Activated CD8-positive, alpha-beta memory T cell treated with anti-CD3 and anti-CD28 coated beads, Interleukin-2, amount 50 U/mL, for 48 hours (primary cell): ENCODE measurements around the gene PPP2R5A.
"Not testable (repeated sequence)": the region's sequence is repeated elsewhere in the genome, so short reads cannot be mapped to it uniquely, and the experiment has no call there.

Experiments
- DNase-seq: peaks from one replicate; pipeline ENCODE4 v3.0.0-alpha.2; 2020

The PPP2R5A gene

DNA sequence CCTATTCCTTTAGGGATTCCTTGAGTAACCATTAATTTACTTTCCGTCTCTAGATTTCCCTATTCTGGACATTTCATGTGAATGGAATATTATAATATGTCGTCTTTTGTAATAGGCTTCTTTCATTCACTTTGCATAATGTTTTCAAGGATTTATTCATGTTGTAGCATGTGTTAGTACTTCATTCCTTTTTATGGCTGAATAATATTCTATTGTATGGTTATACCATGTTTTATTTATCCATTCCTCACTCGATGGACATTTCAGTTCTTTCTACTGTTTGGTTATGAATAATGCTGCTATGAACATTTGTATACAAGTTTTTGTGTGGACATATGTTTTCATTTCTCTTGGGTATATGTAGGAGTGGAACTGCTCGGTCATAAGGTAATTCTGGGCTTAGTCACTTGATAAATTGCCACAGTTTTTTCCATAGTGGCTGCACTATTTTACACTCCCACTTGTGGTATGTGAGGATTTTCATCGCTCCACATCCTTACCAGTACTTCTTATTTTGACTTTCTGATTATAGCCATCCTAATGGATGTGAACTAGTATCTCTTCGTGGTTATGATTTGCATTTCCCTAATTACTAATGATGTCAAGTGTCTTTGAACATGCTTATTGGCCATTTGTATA, 17.7 kb downstream of the PPP2R5A start:
- DNase-seq, result no peak

DNA sequence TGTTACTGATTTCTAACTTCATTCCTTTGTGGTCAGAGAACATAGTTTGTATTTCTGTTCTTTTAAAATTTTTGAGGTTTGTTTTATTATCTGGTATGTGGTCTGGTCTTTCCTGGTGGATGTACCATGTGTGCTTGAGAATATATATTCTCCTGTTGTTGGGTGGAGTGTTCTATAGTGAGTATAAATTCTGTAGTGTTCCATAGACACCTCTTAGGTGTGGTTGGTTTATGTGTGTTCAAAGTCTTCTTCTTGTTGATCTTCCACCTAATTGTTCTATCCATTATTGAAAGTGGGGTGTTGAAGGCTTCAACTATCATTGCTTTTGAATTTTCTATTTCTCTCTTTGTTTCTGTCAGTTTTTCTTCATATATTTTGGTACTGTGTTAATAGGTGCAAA, 20.1 kb downstream of the PPP2R5A start:
- no peak for DNase-seq

DNA sequence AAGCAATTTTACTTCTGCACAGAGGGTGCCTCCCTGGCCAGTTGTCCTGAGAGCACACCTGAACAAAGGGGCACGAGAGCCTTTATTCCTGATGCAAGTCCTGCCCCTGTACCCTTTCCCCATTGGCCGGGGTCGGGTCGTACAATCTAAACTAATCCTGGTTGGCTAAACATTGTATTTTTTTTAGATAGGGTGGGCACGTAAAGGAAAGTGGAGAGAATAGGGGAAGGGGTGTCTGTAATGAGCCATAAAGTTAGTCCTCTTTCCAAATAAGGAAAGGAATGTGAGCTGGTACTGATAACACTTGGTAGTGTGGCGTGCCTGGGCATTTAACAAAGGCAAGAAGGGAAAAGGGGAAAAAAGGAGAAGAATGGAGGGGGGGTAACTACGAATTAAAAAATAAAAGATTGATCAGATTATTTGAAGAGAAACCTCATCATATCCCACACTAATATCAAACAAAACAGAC, 20.8 kb downstream of the PPP2R5A start:
- DNase-seq, result not testable (repeated sequence)

DNA sequence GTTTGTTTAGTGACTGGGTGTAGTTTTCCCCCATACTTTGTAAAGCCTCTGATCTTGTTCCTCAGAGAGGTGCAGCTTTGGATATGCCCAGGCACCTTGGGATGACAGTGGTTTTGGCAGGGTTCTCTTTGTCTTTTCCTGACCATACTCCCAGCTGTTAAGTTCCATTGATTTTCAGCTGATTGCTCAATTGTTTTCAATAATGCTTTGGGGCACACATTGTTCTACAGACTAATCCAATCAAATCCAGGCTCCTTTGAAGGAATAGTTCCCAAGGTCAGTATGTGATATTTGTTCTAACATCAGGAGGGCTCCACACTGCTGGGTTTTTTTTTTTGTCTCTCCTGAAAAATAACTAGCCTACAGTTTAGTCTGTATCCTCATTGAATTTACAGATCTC, 24.8 kb downstream of the PPP2R5A start:
- DNase-seq, result no peak

DNA sequence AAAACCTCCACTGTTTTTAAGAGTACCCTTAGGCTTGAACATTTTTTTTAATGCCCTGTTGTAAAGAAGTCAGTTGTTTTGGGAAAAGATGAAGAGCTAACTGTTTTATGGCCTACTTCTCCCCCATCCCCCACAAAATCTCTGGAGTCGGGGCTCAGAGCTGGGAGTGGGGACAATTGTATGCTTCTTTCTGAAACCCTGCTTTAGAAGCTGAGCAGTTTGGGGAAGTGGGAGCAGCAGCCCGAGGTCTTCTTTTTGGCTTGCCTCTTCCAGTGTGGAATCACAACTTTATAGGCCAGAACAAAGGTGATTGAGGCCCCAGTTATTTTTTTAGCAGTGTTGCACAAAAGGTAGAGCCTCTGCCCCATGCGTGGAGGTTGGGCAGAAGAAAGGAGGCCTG, 25.2 kb downstream of the PPP2R5A start:
- no peak for DNase-seq

DNA sequence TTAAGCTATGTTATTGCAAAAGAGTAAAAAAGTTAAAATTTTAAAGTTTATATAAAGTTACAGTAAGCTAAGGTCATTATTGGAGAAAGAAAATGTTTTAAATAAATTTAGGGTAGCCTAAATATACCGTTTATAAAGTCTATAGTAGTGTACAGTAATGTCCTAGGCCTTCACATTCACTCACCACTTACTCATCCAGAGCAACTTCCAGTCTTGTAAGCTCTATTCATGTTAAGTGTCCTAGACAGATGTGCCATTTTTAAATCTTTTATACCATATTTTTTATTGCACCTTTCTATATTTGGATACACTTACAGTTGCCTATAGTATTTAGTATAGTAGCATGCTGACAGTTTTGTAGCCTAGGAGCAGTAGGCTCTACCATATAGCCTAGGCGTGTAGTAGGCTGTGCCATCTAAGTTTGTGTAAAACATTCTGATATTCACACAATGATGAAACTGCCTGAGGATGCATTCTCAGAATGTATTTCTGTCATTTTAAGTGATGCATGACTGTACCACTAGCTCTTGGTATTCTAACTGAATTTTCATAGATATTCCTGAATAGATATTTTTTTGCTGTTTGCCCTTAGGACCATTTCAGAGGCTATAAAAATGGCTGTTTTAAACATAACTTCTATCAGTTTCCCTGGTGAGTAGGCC, 26.8 kb downstream of the PPP2R5A start:
- DNase-seq, result no peak

DNA sequence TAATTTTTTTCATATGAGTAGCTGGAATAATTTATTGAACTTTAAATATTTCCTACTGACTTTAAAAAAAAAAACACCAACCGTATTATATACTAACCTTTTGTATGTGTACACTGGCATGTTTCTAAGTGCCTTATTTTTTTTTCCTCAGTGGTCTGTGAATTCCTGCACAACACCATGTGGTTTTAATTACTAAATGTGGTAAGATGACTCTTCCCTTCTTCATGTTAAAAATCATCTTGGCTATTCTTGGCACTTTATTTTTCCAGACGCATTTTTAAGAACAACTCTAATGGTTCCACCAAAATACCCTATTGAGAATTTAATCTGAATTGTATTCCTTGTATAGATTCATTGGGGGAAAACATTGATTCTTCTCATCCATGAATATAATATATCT, 28.4 kb downstream of the PPP2R5A start:
- no peak for DNase-seq

DNA sequence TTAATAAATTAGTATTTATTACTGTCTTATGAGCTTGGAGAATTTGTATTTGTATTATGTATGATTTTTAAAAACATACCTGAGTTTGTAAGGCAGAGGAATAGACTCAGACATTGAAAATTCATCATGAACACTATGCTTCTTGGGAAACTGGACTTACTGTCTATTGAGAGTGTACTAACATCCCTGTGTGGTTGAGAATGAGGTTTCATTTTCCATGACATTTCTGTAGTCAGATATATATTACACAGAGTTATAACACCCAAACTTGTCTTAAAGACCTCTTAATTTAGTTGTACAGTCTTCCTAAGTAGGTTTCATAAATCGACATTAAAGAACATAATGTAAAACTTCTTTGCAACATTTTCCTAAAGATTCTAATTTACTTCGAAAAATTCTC, 30.0 kb downstream of the PPP2R5A start:
- no peak for DNase-seq

DNA sequence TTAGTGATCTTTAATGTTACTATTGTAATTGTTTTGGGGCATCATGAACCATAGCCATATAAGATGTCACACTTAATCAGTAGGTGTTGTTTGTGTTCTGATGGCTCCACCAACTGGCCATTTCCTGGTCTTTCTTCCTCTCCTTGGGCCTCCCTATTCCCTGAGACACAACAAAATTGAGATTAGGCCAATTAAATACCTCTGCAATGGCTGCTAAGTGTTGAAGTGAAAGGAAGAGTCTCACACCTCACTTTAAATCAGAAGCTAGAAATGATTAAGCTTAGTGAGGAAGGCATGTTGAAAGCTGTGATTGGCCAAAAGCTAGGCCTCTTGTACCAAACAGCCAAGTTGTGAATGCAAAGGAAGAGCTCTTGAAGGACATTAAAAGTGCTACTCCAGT, 30.7 kb downstream of the PPP2R5A start:
- no peak for DNase-seq

DNA sequence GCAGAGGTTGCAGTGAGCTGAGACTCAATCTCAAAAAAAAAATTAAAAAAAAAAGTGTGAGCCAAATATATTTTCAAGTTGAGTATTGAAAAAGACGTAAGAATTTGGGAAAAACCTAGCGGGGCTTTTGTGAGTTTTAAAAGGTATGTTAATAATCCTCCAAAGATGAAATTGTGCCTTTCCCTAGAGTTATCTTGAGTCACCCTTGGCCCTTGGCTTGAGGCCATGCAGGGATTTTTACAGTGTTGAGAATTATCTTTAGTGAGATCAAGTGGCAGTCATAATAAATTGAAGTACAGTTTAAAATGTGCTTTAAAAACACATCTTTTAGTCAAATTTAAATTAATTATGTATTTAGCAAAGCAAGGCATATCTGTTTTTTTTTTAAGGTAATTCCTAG, 32.7 kb downstream of the PPP2R5A start:
- no peak for DNase-seq

DNA sequence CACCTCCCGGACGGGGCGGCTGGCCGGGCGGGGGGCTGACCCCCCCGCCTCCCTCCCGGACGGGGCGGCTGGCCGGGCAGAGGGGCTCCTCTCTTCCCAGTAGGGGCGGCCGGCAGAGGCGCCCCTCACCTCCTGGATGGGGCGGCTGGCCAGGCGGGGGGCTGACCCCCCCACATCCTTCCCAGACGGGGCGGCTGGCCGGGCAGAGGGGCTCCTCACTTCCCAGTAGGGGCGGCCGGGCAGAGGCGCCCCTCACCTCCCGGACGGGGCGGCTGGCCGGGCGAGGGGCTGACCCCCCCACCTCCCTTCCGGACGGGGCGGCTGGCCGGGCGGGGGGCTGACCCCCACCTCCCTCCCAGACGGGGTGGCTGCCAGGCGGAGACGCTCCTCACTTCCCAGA, 35.8 kb downstream of the PPP2R5A start:
- DNase-seq, result not testable (repeated sequence)

DNA sequence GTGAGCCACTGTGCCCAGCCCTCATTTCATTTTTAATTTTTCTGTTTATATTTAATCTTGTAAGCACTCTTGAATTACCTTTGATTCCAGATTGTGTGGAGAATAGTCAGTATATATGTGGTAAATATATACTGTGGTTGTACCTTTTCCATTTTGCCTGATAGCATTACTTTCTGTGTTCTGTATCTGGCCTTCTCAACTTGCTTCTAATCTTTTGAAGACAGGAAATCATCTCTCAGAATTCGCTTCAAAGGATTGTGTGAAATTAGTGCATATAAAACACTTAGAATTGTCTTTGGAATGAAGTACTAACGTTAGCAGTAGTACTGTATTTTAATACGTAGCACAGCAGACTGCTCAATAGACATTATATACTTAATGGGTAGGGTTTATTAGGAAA, 37.9 kb downstream of the PPP2R5A start:
- DNase-seq, result no peak

DNA sequence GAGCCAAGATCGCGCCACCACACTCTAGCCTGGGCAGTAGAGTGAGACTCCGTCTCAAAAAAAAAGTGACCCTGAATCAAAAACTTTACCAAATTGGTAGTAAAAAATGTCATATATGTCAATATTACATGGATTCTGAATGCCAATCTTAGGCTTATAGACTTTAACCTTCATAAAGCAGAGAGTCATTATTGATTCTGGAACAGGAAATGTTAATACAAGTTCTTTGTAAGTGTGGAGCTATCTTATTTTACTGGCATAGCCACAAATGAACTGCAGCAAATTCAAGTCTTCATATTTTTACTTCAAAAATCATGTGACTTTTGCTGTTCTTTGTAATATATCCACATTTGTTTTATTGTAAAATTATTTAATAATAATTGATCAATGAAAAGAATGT, 41.3 kb downstream of the PPP2R5A start:
- no peak for DNase-seq

DNA sequence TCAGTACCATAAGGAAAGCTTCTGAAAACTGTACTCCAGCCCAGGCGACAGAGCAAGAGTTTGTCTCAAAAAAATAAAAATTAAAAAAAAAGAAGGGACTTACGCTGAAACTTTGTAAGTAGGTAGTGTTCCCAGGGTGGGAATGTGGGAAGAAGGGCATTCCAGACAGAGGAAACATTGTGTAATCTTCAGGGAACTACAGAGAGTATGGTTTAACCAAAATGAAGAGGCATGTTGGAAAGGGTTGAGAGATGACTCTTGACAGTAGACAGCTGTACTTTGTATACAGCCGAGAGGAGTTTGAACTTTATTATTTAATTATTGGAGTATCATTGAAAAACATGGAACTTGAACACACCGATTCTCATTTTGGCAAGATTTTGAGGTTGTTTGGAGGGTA, 43.0 kb downstream of the PPP2R5A start:
- DNase-seq, result no peak

DNA sequence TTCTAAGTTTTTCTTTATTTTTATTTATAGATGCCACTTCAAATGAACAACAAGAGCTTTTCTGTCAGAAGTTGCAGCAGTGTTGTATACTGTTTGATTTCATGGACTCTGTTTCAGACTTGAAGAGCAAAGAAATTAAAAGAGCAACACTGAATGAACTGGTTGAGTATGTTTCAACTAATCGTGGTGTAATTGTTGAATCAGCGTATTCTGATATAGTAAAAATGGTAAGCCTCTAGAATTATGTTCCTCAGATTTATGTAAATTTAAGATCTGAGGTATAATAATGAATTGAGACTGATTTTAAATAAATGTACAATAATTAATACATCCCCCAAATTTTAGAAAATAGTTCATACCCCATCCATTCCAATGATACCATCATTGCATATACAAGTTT, 43.9 kb downstream of the PPP2R5A start:
- no peak for DNase-seq

DNA sequence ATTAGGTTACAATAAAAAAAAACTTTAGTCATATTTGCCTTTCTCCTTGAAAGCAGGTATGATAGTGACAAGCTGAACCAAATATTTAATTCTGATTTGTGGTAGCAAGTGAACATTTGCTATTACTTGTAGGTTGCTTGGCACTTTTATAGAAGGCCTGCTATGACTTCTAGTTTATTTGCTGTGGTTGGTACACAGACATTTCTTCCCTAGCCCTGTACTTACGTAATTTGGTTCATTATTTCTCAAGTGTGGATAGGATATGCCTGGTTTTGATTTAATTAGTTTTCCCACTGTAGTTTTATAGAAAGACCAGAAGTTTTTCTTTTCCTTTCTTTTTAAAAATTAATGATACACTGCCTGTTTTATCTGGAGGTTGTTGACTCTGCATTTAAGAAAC, 55.9 kb downstream of the PPP2R5A start:
- DNase-seq, result no peak

DNA sequence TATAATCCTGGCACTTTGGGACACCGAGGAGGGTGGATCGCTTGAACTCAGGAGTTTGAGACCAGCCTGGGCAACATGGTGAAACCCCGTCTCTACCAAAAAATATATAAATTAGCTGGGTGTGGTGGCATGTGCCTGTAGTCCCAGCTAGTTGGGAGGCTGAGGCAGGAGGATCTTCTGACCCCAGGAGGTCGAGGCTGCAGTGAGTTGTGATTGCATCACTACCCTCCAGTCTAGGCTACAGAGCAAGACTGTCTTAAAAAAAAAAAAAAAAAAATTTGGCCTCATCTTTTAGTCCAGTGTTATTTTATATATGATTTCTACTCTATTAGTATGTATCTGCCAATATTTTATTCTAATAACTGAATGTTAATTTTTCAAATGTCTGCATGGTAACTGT, 59.7 kb downstream of the PPP2R5A start:
- DNase-seq, result no peak

DNA sequence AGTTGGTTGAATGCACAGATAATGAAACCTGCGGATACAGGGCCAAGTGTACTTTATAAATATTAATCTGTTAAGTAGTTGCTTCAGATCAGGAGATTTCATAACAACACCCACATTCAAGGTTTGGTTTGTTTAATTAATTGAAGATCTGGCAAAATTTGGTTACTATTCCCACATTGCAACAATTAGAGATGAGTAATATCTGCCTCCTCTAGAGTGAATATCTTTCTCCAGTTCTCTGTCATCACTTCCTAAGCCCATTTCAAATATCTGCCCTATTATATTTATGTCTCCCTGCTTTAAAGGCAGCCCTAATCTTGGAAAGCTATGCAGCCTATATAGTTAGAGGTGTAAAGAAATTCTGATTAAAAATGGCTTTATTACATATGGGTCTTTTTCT, 61.4 kb downstream of the PPP2R5A start:
- no peak for DNase-seq

DNA sequence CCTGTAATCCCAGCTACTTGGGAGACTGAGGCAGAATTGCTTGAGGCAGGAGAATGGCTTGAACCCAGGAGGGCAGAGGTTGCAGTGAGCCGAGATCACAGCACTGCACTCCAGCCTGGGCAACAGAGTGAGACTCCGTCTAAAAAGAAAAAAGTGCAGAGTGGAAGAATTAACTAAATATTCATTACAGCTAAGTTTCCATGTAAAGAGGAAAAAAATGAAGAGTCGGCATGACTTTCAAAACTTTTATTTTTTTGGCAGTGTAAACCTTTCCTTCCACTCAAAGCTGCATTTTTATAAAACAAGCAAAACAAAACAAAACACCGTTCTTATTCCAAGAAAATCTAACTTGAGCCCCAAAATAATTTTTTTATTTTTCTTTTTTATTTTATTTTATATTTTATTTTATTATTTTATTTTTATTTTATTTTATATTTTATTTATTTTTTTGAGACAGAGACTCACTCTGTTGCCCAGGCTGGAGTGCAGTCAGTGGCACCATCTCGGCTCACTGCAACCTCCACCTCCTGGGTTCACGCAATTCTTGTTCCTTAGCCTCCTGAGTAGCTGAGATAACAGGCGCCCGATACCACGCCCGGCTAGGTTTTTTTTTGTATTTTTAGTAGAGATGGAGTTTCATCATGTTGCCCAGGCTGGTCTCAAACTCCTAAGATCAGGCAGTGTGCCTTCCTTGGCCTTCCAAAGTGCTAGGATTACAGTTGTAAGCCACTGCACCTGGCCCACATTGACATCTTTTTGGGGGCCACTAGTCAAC, 66.6 kb downstream of the PPP2R5A start:
- no peak for DNase-seq

DNA sequence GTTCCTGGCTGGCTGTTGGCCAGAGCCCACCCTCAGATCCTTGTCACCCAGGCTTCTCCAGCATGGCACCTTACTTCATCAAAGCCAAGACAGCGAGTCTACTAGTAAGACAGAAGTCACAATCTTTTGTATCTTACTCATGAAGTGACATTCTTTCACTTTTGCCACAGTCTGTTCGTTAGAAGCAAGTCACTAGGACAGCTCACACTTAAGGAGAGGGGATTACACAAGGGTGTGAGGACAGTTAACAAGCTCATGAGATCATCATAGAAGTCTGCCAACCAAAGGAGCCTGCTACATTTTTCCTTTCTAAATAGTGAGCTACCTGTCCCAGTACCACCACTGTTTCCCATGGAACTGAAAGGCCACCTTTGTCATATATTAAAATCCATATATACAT, 68.0 kb downstream of the PPP2R5A start:
- no peak for DNase-seq

DNA sequence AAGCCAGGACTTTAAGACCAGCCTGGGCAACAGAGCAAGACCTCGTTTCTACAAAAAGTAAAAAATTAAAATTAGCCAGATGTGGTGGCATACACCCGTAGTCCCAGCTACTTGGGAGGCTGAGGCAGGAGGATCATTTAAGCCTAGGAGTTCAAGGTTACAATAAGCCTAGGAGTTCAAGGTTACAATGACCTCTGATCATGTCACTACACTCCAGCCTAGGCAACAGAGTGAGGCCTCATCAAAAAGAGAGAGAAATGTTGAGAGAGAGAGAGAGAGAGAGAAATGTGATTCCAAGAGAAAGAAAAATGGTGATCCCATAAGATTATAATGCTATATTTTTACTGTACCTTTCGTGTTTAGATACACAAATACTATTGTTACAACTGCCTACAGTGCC, 69.3 kb downstream of the PPP2R5A start:
- no peak for DNase-seq

DNA sequence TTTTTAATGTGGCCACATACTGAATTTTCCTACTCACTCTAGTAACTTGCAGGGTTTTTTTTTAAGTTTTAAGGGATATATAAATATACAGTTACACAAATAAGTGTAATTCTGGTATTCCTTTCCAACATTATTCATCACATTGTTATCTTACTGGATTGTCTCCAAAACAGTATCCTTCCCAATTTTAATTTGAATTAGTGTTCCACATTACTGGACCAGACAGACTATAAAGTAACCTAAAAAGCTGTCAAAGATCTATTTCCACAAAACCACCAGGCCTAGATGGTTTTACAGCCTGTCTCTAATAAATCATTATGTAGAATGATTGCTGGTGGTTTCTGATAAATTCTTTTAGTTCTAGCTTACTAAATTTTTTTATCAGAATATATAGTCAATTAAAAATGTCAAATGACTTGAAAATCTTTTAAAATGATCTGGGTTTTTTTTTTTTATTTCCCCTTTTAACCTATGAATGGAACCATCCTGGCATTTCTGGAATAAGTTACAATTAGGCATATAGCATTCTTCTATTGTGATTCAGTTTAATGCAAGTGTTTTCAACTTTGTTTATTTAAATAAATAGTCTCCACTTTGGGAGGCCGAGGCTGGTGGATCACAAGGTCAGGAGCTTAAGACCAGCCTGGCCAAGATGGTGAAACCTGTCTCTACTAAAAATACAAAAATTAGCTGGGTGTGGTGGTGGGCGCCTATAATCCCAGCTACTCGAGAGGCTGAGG, 70.2 kb downstream of the PPP2R5A start:
- DNase-seq, result no peak

DNA sequence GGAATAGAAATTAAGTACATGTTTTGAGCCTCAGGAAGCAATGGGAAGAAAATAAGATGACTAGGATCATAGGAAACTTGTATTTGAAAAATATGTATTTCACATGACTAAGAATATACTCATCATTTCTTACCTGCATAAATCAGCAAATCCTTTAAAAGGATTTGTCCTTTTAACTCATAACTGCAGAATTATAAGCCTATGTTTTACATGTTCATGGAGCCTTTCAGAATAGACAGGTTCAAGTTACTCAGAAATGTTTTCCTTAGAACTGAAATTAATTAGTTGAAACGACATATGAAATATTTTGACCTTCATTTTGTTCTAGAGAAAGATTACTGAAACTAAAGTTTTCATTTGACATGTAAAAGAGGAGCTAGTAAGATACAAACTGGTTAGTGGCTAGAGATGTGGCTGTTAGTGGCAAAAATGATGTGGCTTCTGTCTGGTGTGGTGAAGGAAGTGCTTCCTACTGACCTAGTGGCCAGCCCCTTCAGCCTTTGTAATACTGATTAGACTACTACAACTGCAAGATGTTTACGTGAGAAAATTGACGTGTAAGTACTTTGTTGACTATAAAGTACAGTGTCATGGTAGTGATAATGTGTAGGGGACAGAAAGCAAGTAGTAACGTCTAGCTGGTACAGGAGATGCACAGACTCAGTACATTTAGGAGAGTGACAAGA, 74.7 kb downstream of the PPP2R5A start:
- DNase-seq, result no peak
